GM12865 (cell line): ENCODE measurements around the gene SLCO3A1.

Experiments
- DNase-seq: peaks from one replicate; pipeline ENCODE4 v3.0.0; 2010; ENCODE audit warnings: low read depth
- H3K4me3 ChIP-seq: 2 replicates; pipeline ENCODE4 v1.5.1; 2011; ENCODE audit warnings: mild to moderate bottlenecking, low read depth, low read length, control low read depth
- CTCF ChIP-seq: IDR thresholded peaks from 2 replicates; pipeline ENCODE4 v1.5.1; 2011; ENCODE audit warnings: low read length, control low read depth, low read depth, inconsistent platforms; ENCODE audit not compliant: insufficient read depth; ENCODE audit errors: missing control alignments

The SLCO3A1 gene

GRCh38 chr15:91975241-91975978 lies 121.9 kb downstream of the SLCO3A1 start:
- no peak for TF ChIP-seq CTCF
- no peak for DNase-seq
- H3K4me3 ChIP-seq, result no peak overlapping the region

- no peak overlapping the region for H3K4me3 ChIP-seq
- no peak for TF ChIP-seq CTCF
- no peak for DNase-seq
Measured at GRCh38 chr15:91976966-91977365, 123.5 kb downstream of the SLCO3A1 start.

GRCh38 chr15:91980502-91981267 lies 127.2 kb downstream of the SLCO3A1 start:
- no peak overlapping the region for H3K4me3 ChIP-seq
- TF ChIP-seq CTCF, result no peak
- DNase-seq, result no peak

GRCh38 chr15:91981821-91982800 lies 128.6 kb downstream of the SLCO3A1 start:
- no peak overlapping the region for H3K4me3 ChIP-seq
- TF ChIP-seq CTCF, result no peak
- DNase-seq, result no peak

GRCh38 chr15:91983729-91984340 lies 130.3 kb downstream of the SLCO3A1 start:
- no peak for DNase-seq
- TF ChIP-seq CTCF, result no peak
- no peak overlapping the region for H3K4me3 ChIP-seq

- H3K4me3 ChIP-seq, result no peak overlapping the region
- DNase-seq, result no peak
- TF ChIP-seq CTCF, result no peak
Measured at GRCh38 chr15:91985297-91985696, 131.8 kb downstream of the SLCO3A1 start.
